GM11168 (cell line): ENCODE measurements around the gene ELK4.

Experiments
- in situ Hi-C: fragments of 300-500 bp; cut with MboI; formaldehyde crosslinking; loops from one replicate; pipeline ENCODE4 v1.12.0; 2022; ENCODE audit warnings: low sequenced_read_pairs; ENCODE audit not compliant: unreplicated experiment

The ELK4 gene

GRCh38 chr1:205631768-205632668, at the start of gene ELK4:
Gene ELK4 (minus strand): TSS chr1:205632011. CDS start chr1:205623882, 8,129 bp downstream.
- in situ Hi-C loops, result no loop called here

GRCh38 chr1:205681364-205681763, 49.6 kb upstream of the ELK4 start:
- in situ Hi-C loops, result no loop called here

- in situ Hi-C loops, result no loop called here
Measured at GRCh38 chr1:205680073-205680851, 48.5 kb upstream of the ELK4 start, which contains the start of gene SLC45A3. Gene SLC45A3 (minus strand): TSS chr1:205680509. CDS start chr1:205664656, 15,853 bp downstream.

DNA sequence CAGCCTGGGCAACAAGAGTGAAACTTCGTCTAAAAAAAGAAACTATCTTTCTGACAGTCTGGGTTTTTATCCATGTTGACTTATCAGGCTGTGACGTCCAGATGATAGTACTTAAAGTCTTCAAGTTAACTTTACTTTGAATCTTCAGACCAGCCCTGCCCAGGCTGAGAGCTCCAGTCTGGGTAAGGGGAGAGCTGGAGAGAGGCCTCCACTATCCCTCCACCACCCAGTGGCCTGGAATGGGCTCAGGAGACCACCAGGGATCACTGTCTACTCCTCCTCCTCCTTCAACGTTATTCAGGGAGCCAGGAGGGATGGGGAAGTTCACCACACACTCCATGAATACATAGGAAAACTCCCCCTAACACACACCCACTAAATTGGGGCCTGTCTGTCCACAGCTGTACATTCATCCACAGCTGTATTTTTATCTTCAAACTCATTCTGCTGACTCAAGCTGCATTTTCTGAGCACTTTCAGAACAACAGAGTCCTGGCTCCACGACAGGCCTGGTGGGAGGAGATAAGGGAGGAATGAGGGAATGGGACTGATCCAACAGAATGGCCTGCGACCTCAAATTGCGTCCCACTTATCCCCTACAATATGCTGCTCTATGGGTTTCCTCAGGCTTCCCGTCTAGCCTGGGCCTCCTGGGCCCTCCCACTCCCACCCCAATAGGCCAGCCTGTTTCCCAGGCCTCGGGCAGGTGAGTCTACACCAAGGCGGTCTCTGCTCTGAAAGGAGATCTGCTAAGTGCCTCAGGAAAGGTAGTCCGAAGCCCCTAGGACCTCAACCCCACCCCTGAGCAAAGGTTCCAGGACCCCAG, 46.7 kb upstream of the ELK4 start:
- in situ Hi-C loops, result no loop called here

GRCh38 chr1:205677167-205677566, 45.4 kb upstream of the ELK4 start:
- in situ Hi-C loops, result no loop called here

DNA sequence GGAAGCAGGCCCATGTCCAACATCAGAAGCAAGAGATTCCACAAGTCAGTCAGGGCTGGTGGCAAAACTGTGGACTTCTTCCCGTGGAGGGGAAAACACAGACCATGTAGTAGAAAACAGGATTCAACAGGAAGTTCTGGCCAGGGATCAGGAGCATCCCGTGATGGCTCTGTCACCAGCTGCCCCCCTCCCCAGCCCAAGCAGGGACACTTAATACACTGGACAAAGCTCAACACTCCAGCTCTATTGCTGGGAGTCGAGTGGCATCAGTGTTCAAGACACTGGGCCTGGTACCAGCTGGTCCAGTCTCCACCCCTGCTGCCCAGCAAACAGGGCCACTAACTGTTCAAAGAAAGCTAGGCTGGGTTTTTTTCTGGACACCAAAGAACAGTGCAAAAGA, 44.8 kb upstream of the ELK4 start:
- in situ Hi-C loops, result no loop called here

- in situ Hi-C loops, result no loop called here
Measured at GRCh38 chr1:205676002-205676401, 44.2 kb upstream of the ELK4 start.

DNA sequence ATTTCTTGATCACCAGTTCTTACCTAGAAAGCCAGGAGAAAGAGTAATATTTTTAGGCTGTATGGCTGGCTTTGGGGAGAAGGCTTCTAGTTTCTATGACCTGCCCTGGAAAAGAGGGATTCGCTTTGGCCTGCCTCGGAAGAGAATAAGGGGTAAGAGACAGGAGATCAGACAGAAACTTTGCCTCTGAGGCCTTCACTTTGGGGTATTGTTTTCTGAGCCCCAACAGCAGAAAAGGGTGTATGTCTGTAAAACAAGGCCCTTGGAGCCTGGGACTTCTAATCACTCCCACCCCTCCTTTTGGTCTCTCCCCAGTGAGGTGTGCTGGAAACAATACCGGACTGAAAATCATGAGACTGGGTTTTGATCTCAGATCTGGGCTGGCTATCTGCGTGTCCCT, 43.4 kb upstream of the ELK4 start:
- in situ Hi-C loops, result no loop called here

GRCh38 chr1:205672970-205673369, 41.2 kb upstream of the ELK4 start:
- in situ Hi-C loops, result no loop called here

GRCh38 chr1:205672395-205672889, 40.6 kb upstream of the ELK4 start:
- in situ Hi-C loops, result no loop called here

- in situ Hi-C loops, result no loop called here
Measured at GRCh38 chr1:205670611-205671430, 39.0 kb upstream of the ELK4 start.

DNA sequence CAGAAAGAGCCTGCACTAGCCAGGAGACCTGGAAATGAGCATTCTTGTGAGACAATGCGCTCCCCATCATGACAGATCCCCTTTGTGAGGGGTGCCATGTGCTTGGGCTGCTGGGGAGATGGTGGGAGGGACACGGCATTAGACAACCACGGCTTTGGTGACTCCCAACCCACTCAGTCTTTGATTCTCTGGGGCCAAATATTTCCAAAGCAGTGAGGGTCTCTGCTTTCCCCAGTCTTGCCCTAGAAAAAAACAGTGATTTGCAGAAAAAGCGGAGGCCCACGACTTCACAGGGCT, 38.3 kb upstream of the ELK4 start:
- in situ Hi-C loops, result no loop called here

DNA sequence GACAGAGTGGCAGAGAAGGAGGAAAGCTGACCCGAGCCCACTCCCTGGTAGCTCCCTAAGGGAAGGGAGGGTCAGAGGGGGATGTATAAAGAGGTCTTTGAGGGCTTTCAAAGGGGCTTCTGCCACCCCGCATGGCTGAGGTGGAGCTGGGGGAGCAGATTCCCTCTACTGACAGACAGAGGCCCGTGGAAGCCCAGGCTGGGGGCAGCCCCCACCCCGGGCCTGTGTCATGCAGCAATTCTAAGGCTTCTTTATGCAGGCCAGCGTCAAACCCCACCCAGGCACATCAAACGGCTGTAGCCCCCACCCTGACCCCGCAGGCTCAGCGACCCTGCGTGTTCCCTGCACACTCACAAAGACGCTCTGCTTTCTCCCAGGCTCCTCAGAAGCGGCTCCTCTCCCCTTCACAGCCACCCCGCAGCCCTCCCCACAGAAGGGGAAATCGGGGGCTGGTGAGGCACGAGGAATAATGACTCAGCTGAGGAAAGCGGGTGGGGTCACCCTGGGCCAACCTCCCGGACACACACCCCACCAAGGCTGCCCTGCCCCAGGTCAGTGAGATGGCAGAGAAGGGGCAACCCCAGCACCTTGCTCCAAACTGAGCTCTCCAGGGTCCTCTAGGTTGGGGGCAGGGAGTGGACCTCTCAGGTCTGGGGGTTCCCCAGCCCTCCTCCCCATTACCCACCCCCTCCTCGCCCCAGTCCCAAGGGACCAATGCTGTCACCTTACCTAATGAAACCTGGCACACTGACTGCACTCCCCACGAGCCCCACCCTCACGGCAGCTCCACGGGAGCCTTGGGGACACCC, 37.7 kb upstream of the ELK4 start:
- in situ Hi-C loops, result no loop called here

GRCh38 chr1:205668951-205669340, 37.1 kb upstream of the ELK4 start:
- in situ Hi-C loops, result no loop called here

DNA sequence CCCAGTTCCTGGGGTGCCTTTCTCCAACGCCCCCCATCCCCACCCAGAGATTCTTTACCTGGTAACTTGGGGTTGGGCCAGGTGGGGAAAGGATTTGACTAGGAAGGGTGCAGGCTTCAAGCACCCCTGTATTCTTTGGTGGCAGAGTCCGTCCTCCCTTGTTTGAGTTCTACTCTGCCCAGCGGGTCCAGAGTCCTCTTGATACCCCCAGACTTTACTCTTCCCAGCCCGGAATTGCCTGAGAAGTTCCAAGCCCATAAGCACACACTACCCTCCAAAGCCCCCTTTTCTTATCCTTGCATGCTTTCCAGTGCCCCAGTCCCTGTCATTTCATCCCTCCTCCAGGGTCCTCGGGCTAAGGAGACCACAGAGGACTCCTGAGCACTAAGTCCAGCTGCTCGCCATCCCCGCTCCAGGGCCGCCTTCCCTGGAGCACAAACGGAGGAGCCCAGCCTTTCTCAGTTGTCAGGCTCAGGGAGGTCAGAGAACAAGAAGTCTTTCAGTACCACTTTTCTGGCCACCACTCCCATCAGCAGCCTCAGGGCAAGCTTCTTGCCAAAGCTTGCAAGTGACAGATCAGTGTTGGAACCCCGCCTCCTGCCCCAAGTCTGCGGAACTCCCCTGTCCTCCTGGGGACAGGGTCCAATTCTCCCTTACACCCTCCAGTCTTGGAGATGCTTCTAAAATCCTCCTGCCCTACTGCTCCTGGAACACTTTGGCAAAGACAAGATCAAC, 36.3 kb upstream of the ELK4 start:
- in situ Hi-C loops, result no loop called here

- in situ Hi-C loops, result no loop called here
Measured at GRCh38 chr1:205666372-205667166, 34.8 kb upstream of the ELK4 start.
